ENCODE measurements around the gene MATR3.

- TF ChIP-seq, protein P1, sequence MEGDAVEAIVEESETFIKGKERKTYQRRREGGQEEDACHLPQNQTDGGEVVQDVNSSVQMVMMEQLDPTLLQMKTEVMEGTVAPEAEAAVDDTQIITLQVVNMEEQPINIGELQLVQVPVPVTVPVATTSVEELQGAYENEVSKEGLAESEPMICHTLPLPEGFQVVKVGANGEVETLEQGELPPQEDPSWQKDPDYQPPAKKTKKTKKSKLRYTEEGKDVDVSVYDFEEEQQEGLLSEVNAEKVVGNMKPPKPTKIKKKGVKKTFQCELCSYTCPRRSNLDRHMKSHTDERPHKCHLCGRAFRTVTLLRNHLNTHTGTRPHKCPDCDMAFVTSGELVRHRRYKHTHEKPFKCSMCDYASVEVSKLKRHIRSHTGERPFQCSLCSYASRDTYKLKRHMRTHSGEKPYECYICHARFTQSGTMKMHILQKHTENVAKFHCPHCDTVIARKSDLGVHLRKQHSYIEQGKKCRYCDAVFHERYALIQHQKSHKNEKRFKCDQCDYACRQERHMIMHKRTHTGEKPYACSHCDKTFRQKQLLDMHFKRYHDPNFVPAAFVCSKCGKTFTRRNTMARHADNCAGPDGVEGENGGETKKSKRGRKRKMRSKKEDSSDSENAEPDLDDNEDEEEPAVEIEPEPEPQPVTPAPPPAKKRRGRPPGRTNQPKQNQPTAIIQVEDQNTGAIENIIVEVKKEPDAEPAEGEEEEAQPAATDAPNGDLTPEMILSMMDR (IDR thresholded peaks at IDR 0.05) = peak in 2 of 4 experiments; percentile 21 to 30
- no peak for TF ChIP-seq POLR2A (IDR thresholded peaks at IDR 0.05)
- peak; percentile 76 for TF ChIP-seq POLR2AphosphoS5 (IDR thresholded peaks at IDR 0.05)
- TF ChIP-seq EP300 (IDR thresholded peaks at IDR 0.05) = no peak
Measured at GRCh38 chr5:139271201-139272027, 22.1 kb upstream of the MATR3 start.

Data from gastroesophageal sphincter (tissue), 3 donors.